Measurements from ENCODE around the gene SRGAP2C.
"Not testable (repeated sequence)": the region's sequence is repeated elsewhere in the genome, so short reads cannot be mapped to it uniquely, and the experiment has no call there.

Gene SRGAP2C

GRCh38 chr1:121230636-121231035 lies 45.9 kb downstream of the SRGAP2C start:
- not testable (repeated sequence) for DNase-seq

- DNase-seq, result not testable (repeated sequence)
Measured at GRCh38 chr1:121232445-121233125, 47.8 kb downstream of the SRGAP2C start.

- DNase-seq, result not testable (repeated sequence)
Measured at GRCh38 chr1:121234090-121234759, 49.5 kb downstream of the SRGAP2C start.

- DNase-seq, result not testable (repeated sequence)
Measured at GRCh38 chr1:121238384-121238783, 53.6 kb downstream of the SRGAP2C start.

GRCh38 chr1:121243913-121244312 lies 59.1 kb downstream of the SRGAP2C start:
- not testable (repeated sequence) for DNase-seq

GRCh38 chr1:121246399-121246798 lies 61.6 kb downstream of the SRGAP2C start:
- DNase-seq, result not testable (repeated sequence)

GRCh38 chr1:121252656-121253055 lies 67.9 kb downstream of the SRGAP2C start:
- DNase-seq, result not testable (repeated sequence)

GRCh38 chr1:121254618-121255017 lies 69.8 kb downstream of the SRGAP2C start:
- DNase-seq, result not testable (repeated sequence)

- DNase-seq, result not testable (repeated sequence)
Measured at GRCh38 chr1:121257632-121258031, 72.9 kb downstream of the SRGAP2C start.

GRCh38 chr1:121258134-121258533 lies 73.4 kb downstream of the SRGAP2C start:
- not testable (repeated sequence) for DNase-seq

GRCh38 chr1:121260205-121260604 lies 75.4 kb downstream of the SRGAP2C start:
- DNase-seq, result not testable (repeated sequence)

GRCh38 chr1:121262163-121262562 lies 77.4 kb downstream of the SRGAP2C start:
- not testable (repeated sequence) for DNase-seq

GRCh38 chr1:121263789-121264244 lies 79.0 kb downstream of the SRGAP2C start:
- not testable (repeated sequence) for DNase-seq

- not testable (repeated sequence) for DNase-seq
Measured at GRCh38 chr1:121267072-121267471, 82.3 kb downstream of the SRGAP2C start.

- DNase-seq, result not testable (repeated sequence)
Measured at GRCh38 chr1:121269309-121269708, 84.5 kb downstream of the SRGAP2C start.

- not testable (repeated sequence) for DNase-seq
Measured at GRCh38 chr1:121269973-121270372, 85.2 kb downstream of the SRGAP2C start.

GRCh38 chr1:121271143-121271715 lies 86.5 kb downstream of the SRGAP2C start:
- DNase-seq, result not testable (repeated sequence)

- not testable (repeated sequence) for DNase-seq
Measured at GRCh38 chr1:121275435-121275834, 90.7 kb downstream of the SRGAP2C start.

- DNase-seq, result not testable (repeated sequence)
Measured at GRCh38 chr1:121278202-121278601, 93.4 kb downstream of the SRGAP2C start.

GRCh38 chr1:121278777-121279547 lies 94.2 kb downstream of the SRGAP2C start:
- DNase-seq, result not testable (repeated sequence)

- DNase-seq, result not testable (repeated sequence)
Measured at GRCh38 chr1:121279548-121279898, 94.7 kb downstream of the SRGAP2C start.

- not testable (repeated sequence) for DNase-seq
Measured at GRCh38 chr1:121280699-121281317, 96.0 kb downstream of the SRGAP2C start.

All from hippocampal formation (tissue), 2 donors.